Stimulated activated CD8-positive, alpha-beta memory T cell treated with anti-CD3 and anti-CD28 coated beads, Interleukin-7, amount 100 ng/mL, for 4 hours (primary cell): ENCODE measurements around the gene LRFN2.

Experiments
- DNase-seq, 2 donors: peaks; one replicate each; pipeline ENCODE4 v3.0.0-alpha.2; 2020; ENCODE audit warnings: low read depth in 2 of 2

Gene LRFN2

GRCh38 chr6:40378725-40379074 is 208.5 kb downstream of the LRFN2 start:
- DNase-seq: no peak

- DNase-seq: no peak
Observed at GRCh38 chr6:40378071-40378724, 209.0 kb downstream of the LRFN2 start.

- DNase-seq: no peak
Observed at GRCh38 chr6:40377173-40377806, 209.9 kb downstream of the LRFN2 start.

GRCh38 chr6:40376113-40376650 is 211.0 kb downstream of the LRFN2 start:
- no peak for DNase-seq

GRCh38 chr6:40373267-40373666 is 213.9 kb downstream of the LRFN2 start:
- no peak for DNase-seq

- DNase-seq: no peak
Observed at GRCh38 chr6:40371621-40372020, 215.5 kb downstream of the LRFN2 start.

- no peak for DNase-seq
Observed at GRCh38 chr6:40371095-40371494, 216.1 kb downstream of the LRFN2 start.

GRCh38 chr6:40369891-40370290 is 217.3 kb downstream of the LRFN2 start:
- DNase-seq: no peak

GRCh38 chr6:40369042-40369441 is 218.1 kb downstream of the LRFN2 start:
- DNase-seq: no peak

- no peak for DNase-seq
Observed at GRCh38 chr6:40362859-40363258, 224.3 kb downstream of the LRFN2 start.

GRCh38 chr6:40359808-40360207 is 227.4 kb downstream of the LRFN2 start:
- DNase-seq: no peak

GRCh38 chr6:40358473-40359460 is 228.4 kb downstream of the LRFN2 start:
- DNase-seq: no peak

- no peak for DNase-seq
Observed at GRCh38 chr6:40356242-40356910, 230.8 kb downstream of the LRFN2 start.

GRCh38 chr6:40355532-40355931 is 231.6 kb downstream of the LRFN2 start:
- no peak for DNase-seq

- no peak for DNase-seq
Observed at GRCh38 chr6:40355066-40355465, 232.1 kb downstream of the LRFN2 start.

GRCh38 chr6:40353967-40354452 is 233.2 kb downstream of the LRFN2 start:
- no peak for DNase-seq

- DNase-seq: no peak
Observed at GRCh38 chr6:40353197-40353966, 233.8 kb downstream of the LRFN2 start.

- no peak for DNase-seq
Observed at GRCh38 chr6:40352527-40353170, 234.5 kb downstream of the LRFN2 start.

- no peak for DNase-seq
Observed at GRCh38 chr6:40352006-40352405, 235.2 kb downstream of the LRFN2 start.

GRCh38 chr6:40350747-40351217 is 236.4 kb downstream of the LRFN2 start:
- DNase-seq: no peak
